ENCODE results near the gene GRPEL2. TPM values are rescaled to one million over a fixed set of nuclear protein-coding genes. Genes with fewer than 3 reads are reported as not detected.

Gene GRPEL2
- total and polyA plus RNA-seq, 7 donors, result 2.5 to 16.3 (median 8.8) TPM

- peak overlapping the region; percentile 93 to 99 (median 98) for H3K27ac ChIP-seq
- TF ChIP-seq EP300 (IDR thresholded peaks at IDR 0.05) (no peak), CTCF (IDR thresholded peaks at IDR 0.05) (no peak), POLR2A (IDR thresholded peaks at IDR 0.05) (no peak), POLR2AphosphoS5 (IDR thresholded peaks at IDR 0.05) (no peak)
- H3K4me1 ChIP-seq, result peaks cover 0 to 53% (median 51%) of the 10 kb centered on the region in 4 donors
- H3K36me3 ChIP-seq, result no peaks in the 10 kb centered on the region
- DNase-seq, result no peak
- no peaks in the 10 kb centered on the region for H3K27me3 ChIP-seq
- intact Hi-C loops (cut with DNase I), result no loop called here
- no peaks in the 10 kb centered on the region for H3K9me3 ChIP-seq
- peak overlapping the region in 1 of 4 donors; percentile 5 for H3K4me3 ChIP-seq
- 68 to 74% methylated on average over 5 of the region's 5 CpGs for WGBS, 2 donors
Observed at GRCh38 chr5:149378241-149378820, 33.0 kb downstream of the GRPEL2 start.

- 74 to 81% methylated on average over 22 of the region's 22 CpGs for WGBS, 2 donors
- Histone ChIP-seq H3K27me3 (no peaks in the 10 kb centered on the region), H3K4me1 (peaks cover 0 to 63% (median 59%) of the 10 kb centered on the region in 4 donors), H3K4me3 (peak within 1 kb of the TSS in 1 of 4 donors; percentile 5), H3K27ac (peak within 1 kb of the TSS; percentile 93 to 99 (median 98)), H3K9me3 (no peaks in the 10 kb centered on the region), H3K36me3 (no peaks in the 10 kb centered on the region)
- intact Hi-C loops (cut with DNase I), result no loop called here
- TF ChIP-seq CTCF (IDR thresholded peaks at IDR 0.05) (no peak), POLR2A (IDR thresholded peaks at IDR 0.05) (no peak), POLR2AphosphoS5 (IDR thresholded peaks at IDR 0.05) (no peak), EP300 (IDR thresholded peaks at IDR 0.05) (no peak)
- no peak for DNase-seq
Observed at GRCh38 chr5:149379177-149379761, 34.0 kb downstream of the GRPEL2 start, which contains the start of gene IL17B. Gene IL17B (minus strand): TSS chr5:149379292. CDS start chr5:149379225, 67 bp downstream.

- peak; percentile 63 for DNase-seq
- peak overlapping the region; percentile 93 to 99 (median 98) for H3K27ac ChIP-seq
- H3K36me3 ChIP-seq, result no peaks in the 10 kb centered on the region
- no peaks in the 10 kb centered on the region for H3K27me3 ChIP-seq
- 82 to 88% methylated on average over 5 of the region's 5 CpGs for WGBS, 2 donors
- intact Hi-C loops (cut with DNase I), result no loop called here
- H3K4me1 ChIP-seq, result peaks cover 0 to 69% (median 66%) of the 10 kb centered on the region in 4 donors
- no peak overlapping the region for H3K4me3 ChIP-seq
- no peaks in the 10 kb centered on the region for H3K9me3 ChIP-seq
- TF ChIP-seq CTCF (IDR thresholded peaks at IDR 0.05) (no peak), POLR2A (IDR thresholded peaks at IDR 0.05) (no peak), POLR2AphosphoS5 (IDR thresholded peaks at IDR 0.05) (no peak), EP300 (IDR thresholded peaks at IDR 0.05) (no peak)
Observed at GRCh38 chr5:149379818-149380374, 34.6 kb downstream of the GRPEL2 start.

- intact Hi-C loops (cut with DNase I), result no loop called here
- DNase-seq, result peak; percentile 91
- Histone ChIP-seq H3K9me3 (no peaks in the 10 kb centered on the region), H3K4me1 (peaks cover 0 to 76% (median 71%) of the 10 kb centered on the region in 4 donors), H3K27ac (peak overlapping the region; percentile 93 to 99 (median 98)), H3K4me3 (peak overlapping the region; percentile 21 to 55 (median 44)), H3K36me3 (no peaks in the 10 kb centered on the region), H3K27me3 (no peaks in the 10 kb centered on the region)
- 73 to 75% methylated on average over 16 of the region's 16 CpGs for WGBS, 2 donors
- TF ChIP-seq EP300 (IDR thresholded peaks at IDR 0.05) (peak; percentile 37 to 94 (median 56)), POLR2A (IDR thresholded peaks at IDR 0.05) (peak in 1 of 2 donors; percentile 31), CTCF (IDR thresholded peaks at IDR 0.05) (no peak), POLR2AphosphoS5 (IDR thresholded peaks at IDR 0.05) (peak; percentile 82 to 90 (median 86))
Observed at GRCh38 chr5:149380466-149381121, 35.3 kb downstream of the GRPEL2 start.

All from sigmoid colon (tissue), 7 donors.